Vagina (tissue), 2 donors: Measurements from ENCODE around the gene LYRM1. TPM values are rescaled to one million over a fixed set of nuclear protein-coding genes. Genes with fewer than 3 reads are reported as not detected.
A peak's percentile ranks its signal among the peaks of the same experiment; 100 is the strongest.

ENCODE experiments used
- DNase-seq, 2 donors: peaks; one replicate each; pipeline ENCODE4 v3.0.0-alpha.2; 2017; ENCODE audit errors: extremely low spot score in 2 of 2
- H3K27ac ChIP-seq: fragments of 200-600 bp; sonication (generic); one replicate; pipeline ENCODE4 v1.5.1; 2019
- H3K27me3 ChIP-seq: fragments of 200-600 bp; sonication (generic); one replicate; pipeline ENCODE4 v1.5.1; 2019
- H3K36me3 ChIP-seq, 2 donors: fragments of 200-600 bp; sonication (generic); one replicate each; pipeline ENCODE4 v1.5.1; 2017 to 2019
- H3K4me1 ChIP-seq: fragments of 200-600 bp; sonication (generic); one replicate; pipeline ENCODE4 v1.5.1; 2019
- H3K4me3 ChIP-seq, 2 donors: fragments of 200-600 bp; sonication (generic); 1 replicate in 1 of 2; 2 replicates in 1 of 2; pipeline ENCODE4 v1.5.1; 2016 to 2019
- H3K9me3 ChIP-seq: fragments of 200-600 bp; sonication (generic); one replicate; pipeline ENCODE4 v1.5.1; 2019
- CTCF ChIP-seq, 3 experiments: fragments of 450-650 bp in 2 of 3; fragments of 200-600 bp in 1 of 3; sonication (generic) in 1 of 3; IDR thresholded peaks; one replicate each; pipeline ENCODE4 v1.5.1; 2017 to 2019; ENCODE audit warnings: antibody characterized with exemption in 3 of 3, mild to moderate bottlenecking in 2 of 3, moderate library complexity in 2 of 3
- POLR2A ChIP-seq, 2 donors: fragments of 450-650 bp; IDR thresholded peaks; one replicate each; pipeline ENCODE4 v1.6.1; 2017; ENCODE audit warnings: antibody characterized with exemption in 2 of 2, mild to moderate bottlenecking in 2 of 2, moderate library complexity in 2 of 2
- POLR2AphosphoS5 ChIP-seq, 2 donors: sonication (generic); formaldehyde crosslinking; IDR thresholded peaks; one replicate each; pipeline ENCODE4 v1.9.0; 2017; ENCODE audit warnings: antibody characterized with exemption in 2 of 2, mild to moderate bottlenecking in 2 of 2, low read depth in 1 of 2; ENCODE audit not compliant: insufficient read depth in 1 of 2
- intact Hi-C: fragments of 100-400 bp; cut with DNase I; formaldehyde crosslinking; loops from one replicate; pipeline ENCODE4 v1.15.1; 2023
- total RNA-seq: library from RNA; depleted of rRNA; stranded (reverse); fragments of >200 nt; gene quantifications from one replicate; pipeline ENCODE4 v1.2.3, GENCODE V29; 2016

The LYRM1 gene
- total RNA-seq, 1 donor from 2014 or later = 23.6 TPM

GRCh38 chr16:20906341-20907255 is 6.0 kb downstream of the LYRM1 start:
- Histone ChIP-seq H3K4me1 (peaks cover 87% of the 10 kb centered on the region), H3K4me3 (no peak overlapping the region)
- intact Hi-C loops = loop anchor here (5.0 kb wide), 1 partner anchor 39 kb away; no protein-coding TSS in a partner anchor

DNA sequence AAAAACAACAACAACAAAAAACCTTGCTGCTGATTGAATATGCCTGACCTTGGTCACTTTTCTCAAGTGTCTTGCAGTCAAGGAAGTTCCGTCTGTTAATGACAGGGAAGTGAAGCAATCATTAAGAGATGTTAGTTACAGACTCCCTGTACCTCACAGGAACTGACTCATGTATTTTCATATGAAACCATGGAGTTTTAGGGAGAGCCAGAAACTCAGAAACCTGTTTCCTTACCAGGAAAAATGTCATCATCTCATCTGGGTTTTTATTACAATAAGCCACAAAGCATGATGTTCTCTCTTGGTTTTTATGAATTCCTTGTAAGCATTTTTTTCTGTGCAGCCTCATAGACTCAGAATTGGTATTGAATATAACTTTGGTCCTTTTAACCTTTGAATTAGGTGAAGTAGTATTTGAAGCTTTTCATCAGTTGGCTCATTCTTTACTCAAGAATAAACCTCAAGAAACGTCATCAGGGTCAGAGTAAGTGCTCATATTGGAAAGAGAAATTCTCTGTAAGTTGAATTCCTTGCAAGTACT is 10.3 kb downstream of the LYRM1 start:
- H3K4me3 ChIP-seq = no peak overlapping the region
- H3K27ac ChIP-seq = peak overlapping the region; percentile 66
- no peaks in the 10 kb centered on the region for H3K27me3 ChIP-seq
- peaks cover 62% of the 10 kb centered on the region for H3K4me1 ChIP-seq
- DNase-seq = no peak
- no peaks in the 10 kb centered on the region for H3K9me3 ChIP-seq
- no peaks in the 10 kb centered on the region for H3K36me3 ChIP-seq
- intact Hi-C loops = no loop called here
- no peak for TF ChIP-seq POLR2A (IDR thresholded peaks at IDR 0.05)
- peak in 1 of 2 donors; percentile 87 for TF ChIP-seq POLR2AphosphoS5 (IDR thresholded peaks at IDR 0.05; ENCODE audit: insufficient read depth in 1 of 2, low read depth in 1 of 2)
- no peak for TF ChIP-seq CTCF (IDR thresholded peaks at IDR 0.05)

More at GRCh38 chr16:20906341-20907255, 6.0 kb downstream of the LYRM1 start:
- H3K27ac ChIP-seq = peak overlapping the region; percentile 79
- TF ChIP-seq POLR2AphosphoS5 (IDR thresholded peaks at IDR 0.05; ENCODE audit: insufficient read depth in 1 of 2, low read depth in 1 of 2) (peak in 1 of 2 donors; percentile 84), POLR2A (IDR thresholded peaks at IDR 0.05) (no peak), CTCF (IDR thresholded peaks at IDR 0.05) (no peak)
- H3K27me3 ChIP-seq = no peaks in the 10 kb centered on the region
- DNase-seq = no peak
- no peaks in the 10 kb centered on the region for H3K9me3 ChIP-seq
- H3K36me3 ChIP-seq = no peaks in the 10 kb centered on the region

DNA sequence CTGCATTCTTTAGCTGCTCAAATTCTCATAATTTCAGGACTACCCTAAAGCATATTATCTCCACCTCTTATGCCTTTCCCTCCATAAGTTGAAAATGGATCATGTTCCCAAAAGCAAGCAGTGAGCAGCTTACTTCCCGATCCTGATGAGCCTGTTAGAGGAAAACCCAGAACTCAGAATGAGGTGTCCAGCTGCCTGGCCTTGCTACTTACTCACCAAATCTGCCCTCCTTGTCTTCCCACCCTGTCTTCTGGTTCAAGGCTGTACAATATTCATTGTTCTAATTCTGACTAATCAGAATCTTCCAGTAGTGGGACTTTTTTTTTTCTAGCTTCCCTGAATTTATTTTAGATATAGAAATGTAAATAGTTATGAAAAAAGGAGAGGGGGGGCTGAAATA is 10.8 kb downstream of the LYRM1 start:
- TF ChIP-seq POLR2AphosphoS5 (IDR thresholded peaks at IDR 0.05; ENCODE audit: insufficient read depth in 1 of 2, low read depth in 1 of 2) (no peak), CTCF (IDR thresholded peaks at IDR 0.05) (no peak), POLR2A (IDR thresholded peaks at IDR 0.05) (no peak)
- H3K4me3 ChIP-seq = no peak overlapping the region
- peak overlapping the region; percentile 66 for H3K27ac ChIP-seq
- H3K4me1 ChIP-seq = peaks cover 57% of the 10 kb centered on the region
- no peaks in the 10 kb centered on the region for H3K36me3 ChIP-seq
- intact Hi-C loops = no loop called here
- H3K9me3 ChIP-seq = no peaks in the 10 kb centered on the region
- no peak for DNase-seq
- H3K27me3 ChIP-seq = no peaks in the 10 kb centered on the region

DNA sequence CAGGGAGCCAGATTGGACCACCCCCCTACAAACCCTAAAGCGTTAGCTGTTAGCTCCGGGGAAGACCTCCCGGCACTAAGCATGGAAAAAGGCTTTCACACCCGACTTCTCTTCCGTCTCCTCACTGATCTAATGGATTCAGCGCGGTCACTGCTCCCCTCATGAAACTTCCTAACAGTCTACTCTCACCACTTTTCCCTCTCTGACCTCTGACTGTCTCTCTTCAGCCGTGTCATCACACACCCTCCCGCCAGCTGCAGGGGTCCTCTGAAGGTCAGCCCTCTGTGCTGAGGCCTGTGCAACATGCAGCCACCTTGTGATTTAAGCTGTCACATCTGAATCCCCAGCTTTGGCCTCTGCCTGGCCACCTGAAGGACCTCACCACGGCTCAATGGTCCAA is 15.7 kb downstream of the LYRM1 start:
- Histone ChIP-seq H3K9me3 (no peaks in the 10 kb centered on the region), H3K36me3 (no peaks in the 10 kb centered on the region), H3K4me3 (no peak overlapping the region), H3K27ac (no peak overlapping the region), H3K4me1 (peaks cover 21% of the 10 kb centered on the region), H3K27me3 (no peaks in the 10 kb centered on the region)
- intact Hi-C loops = no loop called here
- DNase-seq = no peak
- TF ChIP-seq CTCF (IDR thresholded peaks at IDR 0.05) = no peak
- no peak for TF ChIP-seq POLR2A (IDR thresholded peaks at IDR 0.05)
- TF ChIP-seq POLR2AphosphoS5 (IDR thresholded peaks at IDR 0.05; ENCODE audit: insufficient read depth in 1 of 2, low read depth in 1 of 2) = no peak

- Histone ChIP-seq H3K27me3 (no peaks in the 10 kb centered on the region), H3K36me3 (no peaks in the 10 kb centered on the region), H3K9me3 (no peaks in the 10 kb centered on the region), H3K27ac (no peak overlapping the region), H3K4me1 (peaks cover 15% of the 10 kb centered on the region), H3K4me3 (no peak overlapping the region)
- intact Hi-C loops = no loop called here
- no peak for TF ChIP-seq POLR2AphosphoS5 (IDR thresholded peaks at IDR 0.05; ENCODE audit: insufficient read depth in 1 of 2, low read depth in 1 of 2)
- no peak for TF ChIP-seq POLR2A (IDR thresholded peaks at IDR 0.05)
- TF ChIP-seq CTCF (IDR thresholded peaks at IDR 0.05) = no peak
- no peak for DNase-seq
These were observed 16.4 kb downstream of the LYRM1 start for GRCh38 chr16:20916942-20917341.
